ENCODE data around the gene FOXP1. TPM values are rescaled to one million over a fixed set of nuclear protein-coding genes. Genes with fewer than 3 reads are reported as not detected.

The FOXP1 gene
- total and polyA plus RNA-seq, 12 donors = 4.8 to 56.0 (median 43.8) TPM

- 96 to 98% methylated on average over 5 of the region's 5 CpGs for WGBS, 2 donors
- intact Hi-C loops (cut with DNase I) = no loop called here
- Histone ChIP-seq H3K4me3 (no peak overlapping the region), H3K27me3 (no peaks in the 10 kb centered on the region), H3K27ac (no peak overlapping the region), H3K4me1 (peaks cover 0 to 24% (median 3%) of the 10 kb centered on the region in 9 donors), H3K36me3 (peaks cover 0 to 25% (median 0%) of the 10 kb centered on the region in 9 donors), H3K9me3 (no peaks in the 10 kb centered on the region)
- ATAC-seq (no peak), DNase-seq (no peak)
- TF ChIP-seq CTCF (IDR thresholded peaks at IDR 0.05) = no peak
Observed at GRCh38 chr3:71094658-71095209, 488.8 kb downstream of the FOXP1 start.

GRCh38 chr3:71092665-71093064 is 490.9 kb downstream of the FOXP1 start:
- 94 to 96% methylated on average over 4 of the region's 4 CpGs for WGBS, 2 donors

GRCh38 chr3:71090207-71090606 is 493.3 kb downstream of the FOXP1 start:
- H3K9me3 ChIP-seq = no peaks in the 10 kb centered on the region
- no peak for ATAC-seq
- peaks cover 0 to 31% (median 7%) of the 10 kb centered on the region in 9 donors for H3K4me1 ChIP-seq
- DNase-seq = no peak
- H3K36me3 ChIP-seq = peaks cover 0 to 13% (median 0%) of the 10 kb centered on the region in 9 donors
- H3K27ac ChIP-seq = no peak overlapping the region
- no peak overlapping the region for H3K4me3 ChIP-seq
- no peaks in the 10 kb centered on the region for H3K27me3 ChIP-seq
- 83 to 88% methylated on average over 3 of the region's 3 CpGs for WGBS, 2 donors
- intact Hi-C loops (cut with DNase I) = no loop called here
- no peak for TF ChIP-seq CTCF (IDR thresholded peaks at IDR 0.05)

More at GRCh38 chr3:71092665-71093064, 490.9 kb downstream of the FOXP1 start:
- peaks cover 0 to 31% (median 9%) of the 10 kb centered on the region in 9 donors for H3K4me1 ChIP-seq
- no peak overlapping the region for H3K27ac ChIP-seq
- intact Hi-C loops (cut with DNase I) = no loop called here
- DNase-seq = no peak
- H3K36me3 ChIP-seq = peaks cover 0 to 17% (median 0%) of the 10 kb centered on the region in 9 donors
- TF ChIP-seq CTCF (IDR thresholded peaks at IDR 0.05) = no peak
- H3K9me3 ChIP-seq = no peaks in the 10 kb centered on the region
- no peaks in the 10 kb centered on the region for H3K27me3 ChIP-seq
- H3K4me3 ChIP-seq = no peak overlapping the region
- no peak for ATAC-seq

- H3K4me1 ChIP-seq = peaks cover 0 to 31% (median 7%) of the 10 kb centered on the region in 9 donors
- no peaks in the 10 kb centered on the region for H3K27me3 ChIP-seq
- ATAC-seq = no peak
- no peak for TF ChIP-seq CTCF (IDR thresholded peaks at IDR 0.05)
- no peak for DNase-seq
- H3K4me3 ChIP-seq = no peak overlapping the region
- H3K36me3 ChIP-seq = peaks cover 0 to 4% (median 0%) of the 10 kb centered on the region in 9 donors
- H3K27ac ChIP-seq = no peak overlapping the region
- intact Hi-C loops (cut with DNase I) = loop anchor here in 1 of 10 donors (10.0 kb wide), 1 partner anchor 535 kb away; no protein-coding TSS in a partner anchor
- H3K9me3 ChIP-seq = no peaks in the 10 kb centered on the region
- 99% methylated on average over 3 of the region's 3 CpGs for WGBS, 2 donors
Observed at GRCh38 chr3:71089271-71089847, 494.2 kb downstream of the FOXP1 start.

Measured in heart right ventricle (tissue), 16 donors.